Erythroblast (primary cell): ENCODE results near the gene MGRN1.

Experiments
- DNase-seq, 2 experiments: peaks; one replicate each; lab custom pipeline; 2025; lab: John Stamatoyannopoulos, UW
- GATA1 ChIP-seq: IDR thresholded peaks from 2 replicates; pipeline ENCODE4 v1.6.1; 2011; ENCODE audit warnings: low read depth, mild to moderate bottlenecking, control low read depth, low read length, moderate library complexity
- POLR2A ChIP-seq: IDR thresholded peaks from 2 replicates; pipeline ENCODE4 v1.6.1; 2011; ENCODE audit warnings: mild to moderate bottlenecking, low read length

MGRN1 gene

GRCh38 chr16:4698321-4699045 is 73.9 kb downstream of the MGRN1 start:
- TF ChIP-seq GATA1: no peak
- no peak for TF ChIP-seq POLR2A
- no peak for DNase-seq

- no peak for DNase-seq
- TF ChIP-seq GATA1: no peak
- TF ChIP-seq POLR2A: no peak
Measured at GRCh38 chr16:4699046-4699556, 74.5 kb downstream of the MGRN1 start.

DNA sequence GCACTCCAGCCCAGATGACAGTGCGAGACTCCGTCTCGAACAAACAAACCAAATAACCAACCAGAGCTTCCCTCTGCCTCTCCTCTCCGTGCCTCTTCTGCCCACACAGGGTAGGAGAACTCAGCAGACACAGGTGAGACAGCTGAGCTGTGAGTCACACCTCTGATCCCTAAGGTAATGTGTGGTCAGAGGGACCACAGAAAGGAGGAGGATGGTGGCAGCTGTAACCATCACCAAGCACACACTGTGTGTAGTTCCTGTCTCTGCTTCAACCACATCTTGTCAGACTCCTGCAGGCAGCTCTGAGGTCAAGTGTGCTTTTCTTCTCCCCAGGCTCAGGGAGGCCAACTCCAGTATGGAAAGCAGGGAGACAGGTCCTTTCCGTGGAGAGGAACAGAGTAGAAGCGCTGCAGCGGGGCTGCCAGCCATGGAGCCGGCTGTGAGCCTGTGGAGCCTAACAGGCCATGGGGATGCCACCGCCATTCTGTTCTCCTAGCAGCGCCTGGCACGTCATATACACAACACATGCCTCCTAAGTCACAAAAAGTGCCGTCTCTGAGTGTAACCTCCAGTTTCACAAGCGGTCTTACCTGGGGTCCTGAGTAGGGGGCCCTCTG is 75.9 kb downstream of the MGRN1 start:
- no peak for DNase-seq
- TF ChIP-seq GATA1 (no peak), POLR2A (no peak)

DNA sequence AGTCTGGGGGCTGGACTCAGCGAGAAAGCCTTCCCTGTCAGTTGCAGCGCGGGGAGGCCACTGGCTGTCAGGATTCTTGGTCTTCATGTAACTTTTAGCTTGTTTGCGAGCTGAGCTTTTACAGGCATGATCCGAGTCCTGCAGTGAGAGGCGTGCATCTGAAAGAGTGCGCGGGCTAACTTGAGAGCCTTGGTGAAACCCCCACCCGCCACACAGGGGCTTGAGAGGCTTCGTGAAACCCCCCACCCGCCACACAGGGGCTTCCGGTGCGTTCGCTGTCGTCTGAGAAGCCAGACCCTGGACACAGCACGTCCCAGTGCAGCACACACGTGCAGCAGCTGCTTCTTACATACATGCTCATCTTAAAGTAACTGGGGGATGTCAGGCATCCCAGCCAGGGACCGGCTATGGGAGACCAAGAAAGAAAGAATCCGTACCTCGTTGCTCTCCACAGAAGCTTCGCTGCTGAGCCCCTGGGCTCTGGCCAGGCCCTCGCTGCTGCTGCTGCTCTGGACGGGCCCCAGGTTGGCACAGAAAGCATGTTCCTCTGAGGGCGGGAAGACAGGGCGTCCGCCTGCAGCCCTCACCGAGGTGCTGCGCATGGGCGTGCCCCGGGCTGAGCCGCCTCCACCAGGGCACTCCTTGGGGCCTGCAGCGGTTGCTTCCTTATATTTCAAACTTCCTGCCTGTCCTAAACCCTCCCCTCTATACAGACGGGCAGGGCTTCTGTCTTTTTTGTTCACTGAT is 76.5 kb downstream of the MGRN1 start:
- DNase-seq: no peak
- TF ChIP-seq GATA1 (no peak), POLR2A (no peak)

DNA sequence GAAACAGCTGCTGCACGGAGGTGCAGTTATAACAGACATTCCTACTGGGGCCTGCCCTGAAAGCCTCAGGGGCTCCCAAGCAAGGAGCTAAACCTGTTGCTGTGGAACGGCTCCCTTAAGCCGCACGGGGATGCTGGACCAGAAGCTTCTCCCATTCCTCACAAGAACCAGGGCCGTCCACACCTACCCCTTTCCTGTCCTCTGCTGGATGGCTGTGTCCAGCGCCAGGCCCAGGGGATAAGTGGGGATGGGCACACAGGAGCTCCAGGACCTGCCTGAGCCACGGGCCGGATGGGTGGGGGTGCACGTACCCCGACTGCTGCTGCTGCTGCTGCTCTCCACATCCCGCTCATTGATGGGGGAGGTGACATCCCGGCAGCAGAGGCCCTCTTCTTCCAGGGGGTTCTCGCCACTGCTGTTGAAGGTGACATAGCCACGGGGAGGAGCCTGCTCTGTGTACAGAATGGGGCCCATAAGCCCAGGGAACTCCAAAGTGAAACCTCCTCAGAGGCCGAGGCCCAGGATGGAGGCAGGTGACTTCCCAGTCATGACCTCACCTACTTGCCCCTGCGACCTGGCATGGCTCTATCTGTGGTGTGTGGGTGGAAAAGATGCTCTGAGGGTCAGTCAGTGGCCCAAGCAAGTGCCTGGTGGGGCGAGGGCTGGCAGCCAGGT is 77.3 kb downstream of the MGRN1 start:
- no peak for DNase-seq
- TF ChIP-seq POLR2A (no peak), GATA1 (no peak)

- no peak for TF ChIP-seq GATA1
- TF ChIP-seq POLR2A: no peak
- DNase-seq: no peak
Measured at GRCh38 chr16:4702466-4702808, 77.8 kb downstream of the MGRN1 start.

- no peak for TF ChIP-seq POLR2A
- DNase-seq: no peak
Measured at GRCh38 chr16:4703906-4704305, 79.3 kb downstream of the MGRN1 start.

DNA sequence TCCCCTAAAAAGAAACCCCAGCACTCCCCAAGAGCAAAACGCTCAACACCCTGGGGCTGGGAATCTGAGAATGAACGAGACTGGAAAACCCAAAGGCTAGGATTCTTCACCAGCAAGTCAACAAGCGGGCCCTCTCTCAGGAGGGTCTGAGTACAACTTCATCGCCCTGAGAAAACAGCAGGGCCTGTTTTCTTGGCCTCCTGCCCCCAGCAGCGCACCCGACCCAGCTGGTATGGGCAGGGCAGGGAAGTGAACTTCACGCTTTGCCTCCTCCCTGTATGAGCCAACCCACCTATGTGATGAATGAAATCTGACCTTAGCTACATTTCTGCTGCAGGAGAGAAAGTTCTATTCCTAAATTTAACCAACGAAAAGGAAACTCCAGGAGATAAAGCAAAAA is 79.9 kb downstream of the MGRN1 start:
- DNase-seq: no peak
- no peak for TF ChIP-seq GATA1
- no peak for TF ChIP-seq POLR2A

- DNase-seq: no peak
- TF ChIP-seq GATA1: no peak
- TF ChIP-seq POLR2A: no peak
Measured at GRCh38 chr16:4704913-4705312, 80.3 kb downstream of the MGRN1 start.

- DNase-seq: no peak
- TF ChIP-seq GATA1 (no peak), POLR2A (no peak)
Measured at GRCh38 chr16:4706871-4707270, 82.2 kb downstream of the MGRN1 start.

DNA sequence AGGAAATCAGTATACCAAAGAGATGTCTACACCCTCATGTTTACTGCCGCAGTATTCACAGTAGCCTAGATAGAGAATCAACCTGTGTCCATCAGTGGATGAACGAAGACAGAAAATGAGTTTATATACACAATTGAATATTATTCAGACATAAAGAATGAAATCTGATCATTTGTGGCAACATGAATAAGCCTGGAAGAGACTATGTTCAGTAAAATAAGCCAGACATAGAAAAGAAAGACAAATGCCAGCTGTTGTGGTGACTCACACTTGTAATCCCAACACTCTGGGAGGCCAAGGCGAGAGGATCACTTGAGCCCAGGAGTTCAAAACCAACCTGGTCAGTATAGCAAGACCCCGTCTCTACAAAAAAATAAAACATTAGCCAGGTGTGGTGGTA is 84.9 kb downstream of the MGRN1 start:
- DNase-seq: no peak
- TF ChIP-seq GATA1 (no peak), POLR2A (no peak)

GRCh38 chr16:4713663-4714501 is 89.3 kb downstream of the MGRN1 start:
- DNase-seq: no peak
- no peak for TF ChIP-seq POLR2A
- no peak for TF ChIP-seq GATA1

DNA sequence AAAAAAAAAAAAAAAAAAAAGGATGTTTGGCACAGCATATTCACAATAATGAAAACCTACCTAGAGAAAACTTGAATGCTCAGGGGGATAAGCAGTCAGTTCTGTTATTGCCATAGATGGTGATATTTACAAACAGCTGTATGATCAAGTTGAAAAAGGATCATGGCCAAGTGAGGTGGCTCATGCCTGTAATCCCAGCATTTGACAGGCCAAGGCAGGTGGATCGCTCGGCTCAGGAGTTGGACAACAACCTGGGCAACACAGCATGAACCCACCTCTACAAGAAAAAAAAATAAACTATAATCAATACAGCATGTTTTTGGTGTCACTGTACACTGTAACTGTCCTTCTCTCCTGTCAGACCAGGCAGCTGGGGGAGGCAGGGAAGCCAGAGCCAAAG is 90.4 kb downstream of the MGRN1 start:
- no peak for DNase-seq
- TF ChIP-seq POLR2A: no peak
- no peak for TF ChIP-seq GATA1

- TF ChIP-seq GATA1: no peak
- TF ChIP-seq POLR2A: no peak
Measured at GRCh38 chr16:4718466-4718865, 93.8 kb downstream of the MGRN1 start.

More at GRCh38 chr16:4718466-4718865, 93.8 kb downstream of the MGRN1 start:
- DNase-seq: no peak
